Activated CD4-positive, CD25-positive, alpha-beta regulatory T cell treated with anti-CD3 and anti-CD28 coated beads, Interleukin-2, amount 50 U/mL, for 72 hours (primary cell): ENCODE data around the gene BLACAT1.
"Not testable (repeated sequence)": the region's sequence is repeated elsewhere in the genome, so short reads cannot be mapped to it uniquely, and the experiment has no call there.

Experiments
- DNase-seq: peaks from one replicate; pipeline ENCODE4 v3.0.0; 2021

Gene BLACAT1

DNA sequence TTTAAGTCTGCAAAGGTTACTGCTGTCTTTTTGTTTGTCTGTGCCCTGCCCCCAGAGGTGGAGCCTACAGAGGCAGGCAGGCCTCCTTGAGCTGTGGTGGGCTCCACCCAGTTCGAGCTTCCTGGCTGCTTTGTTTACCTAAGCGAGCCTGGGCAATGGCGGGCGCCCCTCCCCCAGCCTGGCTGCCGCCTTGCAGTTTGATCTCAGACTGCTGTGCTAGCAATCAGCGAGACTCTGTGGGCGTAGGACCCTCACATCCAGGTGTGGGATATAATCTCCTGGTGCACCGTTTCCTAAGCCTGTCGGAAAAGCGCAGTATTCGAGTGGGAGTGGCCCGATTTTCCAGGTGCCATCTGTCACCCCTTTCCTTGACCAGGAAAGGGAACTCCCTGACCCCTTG, 49.6 kb downstream of the BLACAT1 start:
- not testable (repeated sequence) for DNase-seq
